ENCODE measurements around the gene PARVB.
"Not testable (repeated sequence)": the region's sequence is repeated elsewhere in the genome, so short reads cannot be mapped to it uniquely, and the experiment has no call there.

Gene PARVB

GRCh38 chr22:44045145-44045544 is 21.0 kb downstream of the PARVB start:
- no peak overlapping the region for H3K4me3 ChIP-seq (ENCODE audit: low read length)
- no peak for DNase-seq (ENCODE audit: low read depth, low spot score)

- H3K4me3 ChIP-seq (ENCODE audit: low read length) = no peak overlapping the region
- no peak for DNase-seq (ENCODE audit: low read depth, low spot score)
These were observed 22.5 kb downstream of the PARVB start for GRCh38 chr22:44046485-44047141.

GRCh38 chr22:44047891-44048301 is 23.8 kb downstream of the PARVB start:
- H3K4me3 ChIP-seq (ENCODE audit: low read length) = no peak overlapping the region
- DNase-seq (ENCODE audit: low read depth, low spot score) = no peak

GRCh38 chr22:44049486-44050231 is 25.6 kb downstream of the PARVB start:
- peak; percentile 80 for DNase-seq (ENCODE audit: low read depth, low spot score)
- H3K4me3 ChIP-seq (ENCODE audit: low read length) = no peak overlapping the region

- H3K4me3 ChIP-seq (ENCODE audit: low read length) = no peak overlapping the region
- no peak for DNase-seq (ENCODE audit: low read depth, low spot score)
These were observed 26.8 kb downstream of the PARVB start for GRCh38 chr22:44050766-44051355.

- no peak overlapping the region for H3K4me3 ChIP-seq (ENCODE audit: low read length)
- DNase-seq (ENCODE audit: low read depth, low spot score) = no peak
These were observed 27.3 kb downstream of the PARVB start for GRCh38 chr22:44051358-44051757.

- peak; percentile 33 for DNase-seq (ENCODE audit: low read depth, low spot score)
- no peak overlapping the region for H3K4me3 ChIP-seq (ENCODE audit: low read length)
These were observed 27.9 kb downstream of the PARVB start for GRCh38 chr22:44051961-44052360.

- H3K4me3 ChIP-seq (ENCODE audit: low read length) = no peak overlapping the region
- DNase-seq (ENCODE audit: low read depth, low spot score) = no peak
These were observed 31.7 kb downstream of the PARVB start for GRCh38 chr22:44055805-44056204.

GRCh38 chr22:44056649-44057048 is 32.5 kb downstream of the PARVB start:
- DNase-seq (ENCODE audit: low read depth, low spot score); H3K4me3 ChIP-seq (ENCODE audit: low read length): not testable (repeated sequence)

- no peak for DNase-seq (ENCODE audit: low read depth, low spot score)
- no peak overlapping the region for H3K4me3 ChIP-seq (ENCODE audit: low read length)
These were observed 33.4 kb downstream of the PARVB start for GRCh38 chr22:44057401-44057987.

GRCh38 chr22:44063462-44064371 is 39.6 kb downstream of the PARVB start:
- H3K4me3 ChIP-seq (ENCODE audit: low read length) = no peak overlapping the region
- DNase-seq (ENCODE audit: low read depth, low spot score) = no peak

GRCh38 chr22:44067033-44067432 is 42.9 kb downstream of the PARVB start:
- H3K4me3 ChIP-seq (ENCODE audit: low read length) = no peak overlapping the region
- DNase-seq (ENCODE audit: low read depth, low spot score) = no peak

GRCh38 chr22:44067901-44068300 is 43.8 kb downstream of the PARVB start:
- no peak overlapping the region for H3K4me3 ChIP-seq (ENCODE audit: low read length)
- DNase-seq (ENCODE audit: low read depth, low spot score) = no peak

GRCh38 chr22:44068422-44069191 is 44.5 kb downstream of the PARVB start:
- H3K4me3 ChIP-seq (ENCODE audit: low read length) = no peak overlapping the region
- no peak for DNase-seq (ENCODE audit: low read depth, low spot score)

GRCh38 chr22:44070029-44070428 is 45.9 kb downstream of the PARVB start:
- H3K4me3 ChIP-seq (ENCODE audit: low read length) = no peak overlapping the region
- no peak for DNase-seq (ENCODE audit: low read depth, low spot score)

- no peak overlapping the region for H3K4me3 ChIP-seq (ENCODE audit: low read length)
- DNase-seq (ENCODE audit: low read depth, low spot score) = no peak
These were observed 47.8 kb downstream of the PARVB start for GRCh38 chr22:44071781-44072326.

- H3K4me3 ChIP-seq (ENCODE audit: low read length) = no peak overlapping the region
- DNase-seq (ENCODE audit: low read depth, low spot score) = no peak
These were observed 50.4 kb downstream of the PARVB start for GRCh38 chr22:44074337-44074984.

GRCh38 chr22:44075022-44075421 is 50.9 kb downstream of the PARVB start:
- no peak overlapping the region for H3K4me3 ChIP-seq (ENCODE audit: low read length)
- DNase-seq (ENCODE audit: low read depth, low spot score) = no peak

Data from Jurkat, Clone E6-1 (cell line).